GM20000 (cell line): ENCODE data around the gene TBC1D24.

Experiments
- DNase-seq: peaks from one replicate; pipeline ENCODE4 v3.0.0; 2012; ENCODE audit warnings: low spot score
- CTCF ChIP-seq: IDR thresholded peaks from 2 replicates; pipeline ENCODE4 v1.5.1; 2012; ENCODE audit warnings: mild to moderate bottlenecking, control low read depth; ENCODE audit errors: extremely low read depth, missing control alignments

TBC1D24 gene

GRCh38 chr16:2471016-2471652, 3.8 kb upstream of the TBC1D24 start, which contains the start of gene NTN3:
NTN3 (plus strand) TSS chr16:2471297; CDS start chr16:2471702, 405 bp downstream.
- peak; percentile 70 for DNase-seq
- no peak for TF ChIP-seq CTCF

- no peak for DNase-seq
- no peak for TF ChIP-seq CTCF
These were observed 3.1 kb upstream of the TBC1D24 start for GRCh38 chr16:2471653-2472487.

- no peak for DNase-seq
- no peak for TF ChIP-seq CTCF
These were observed 2.5 kb upstream of the TBC1D24 start for GRCh38 chr16:2472488-2472864.

- no peak for DNase-seq
- no peak for TF ChIP-seq CTCF
These were observed 2.0 kb upstream of the TBC1D24 start for GRCh38 chr16:2472885-2473445.

- peak; percentile 59 for DNase-seq
- no peak for TF ChIP-seq CTCF
These were observed 1.4 kb upstream of the TBC1D24 start for GRCh38 chr16:2473446-2473926.

- TF ChIP-seq CTCF, result peak; percentile 52
- DNase-seq, result peak; percentile 90
These were observed 689 bp upstream of the TBC1D24 start for GRCh38 chr16:2473999-2474876.
